ENCODE measurements around the gene FN3KRP. TPM values are rescaled to one million over a fixed set of nuclear protein-coding genes. Genes with fewer than 3 reads are reported as not detected.
"Not testable (repeated sequence)": the region's sequence is repeated elsewhere in the genome, so short reads cannot be mapped to it uniquely, and the experiment has no call there.

Gene FN3KRP
- polyA plus RNA-seq, 1 experiment = 15.1 TPM

GRCh38 chr17:82737967-82738877 is 21.7 kb downstream of the FN3KRP start:
- POLR2A ChIA-PET = no interaction called here

DNA sequence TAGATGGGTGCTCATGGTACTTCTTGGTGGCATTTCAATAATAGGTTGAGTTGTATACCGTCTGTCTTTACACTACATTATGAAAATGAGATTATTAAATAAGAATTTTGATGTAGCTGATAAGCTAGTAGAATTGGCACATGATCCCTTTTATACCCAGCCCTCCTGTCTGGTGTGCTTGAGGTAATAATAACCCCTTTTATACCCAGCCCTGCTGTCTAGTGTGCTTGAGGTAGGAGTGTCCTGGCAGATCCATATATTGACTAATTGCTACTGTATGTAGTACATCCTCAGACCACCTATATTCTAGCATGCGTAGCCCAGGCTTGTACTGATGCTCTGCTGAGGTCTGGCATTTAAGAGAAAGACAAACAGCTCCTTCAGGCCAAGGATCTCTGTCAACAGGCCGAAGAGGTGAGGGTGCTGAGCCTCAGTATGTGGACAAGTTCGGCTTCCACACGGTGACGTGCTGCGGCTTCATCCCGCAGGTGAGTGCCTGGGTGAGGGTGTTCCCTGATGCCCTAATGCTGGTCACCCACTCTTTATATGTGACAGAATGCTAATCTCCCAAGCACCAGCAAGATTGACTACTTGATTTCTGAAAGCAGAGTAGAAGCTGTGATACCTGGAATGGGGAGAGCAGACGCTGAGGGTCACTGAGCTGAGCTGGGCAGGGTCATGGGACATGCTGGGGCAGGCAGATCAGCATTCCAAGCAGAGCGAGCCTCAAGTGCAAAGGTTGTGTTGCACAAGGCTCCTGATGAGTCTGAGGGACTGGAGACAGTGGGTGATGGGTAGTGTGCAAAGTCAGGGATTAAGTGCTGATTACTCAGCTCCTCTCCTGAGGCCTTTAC is 24.6 kb downstream of the FN3KRP start:
- DNase-seq (ENCODE audit: low read depth, low spot score) = no peak
- no peaks in the 10 kb centered on the region for H3K27me3 ChIP-seq (ENCODE audit: control insufficient read depth, insufficient read depth, low read length)
- H3K4me3 ChIP-seq (ENCODE audit: low read depth, low read length) = no peak overlapping the region
- no peak overlapping the region for H3K27ac ChIP-seq (ENCODE audit: low read depth, low read length)
- H3K9me3 ChIP-seq (ENCODE audit: control insufficient read depth, insufficient read depth, low read length) = peaks cover 22% of the 10 kb centered on the region
- TF ChIP-seq, protein P1, sequence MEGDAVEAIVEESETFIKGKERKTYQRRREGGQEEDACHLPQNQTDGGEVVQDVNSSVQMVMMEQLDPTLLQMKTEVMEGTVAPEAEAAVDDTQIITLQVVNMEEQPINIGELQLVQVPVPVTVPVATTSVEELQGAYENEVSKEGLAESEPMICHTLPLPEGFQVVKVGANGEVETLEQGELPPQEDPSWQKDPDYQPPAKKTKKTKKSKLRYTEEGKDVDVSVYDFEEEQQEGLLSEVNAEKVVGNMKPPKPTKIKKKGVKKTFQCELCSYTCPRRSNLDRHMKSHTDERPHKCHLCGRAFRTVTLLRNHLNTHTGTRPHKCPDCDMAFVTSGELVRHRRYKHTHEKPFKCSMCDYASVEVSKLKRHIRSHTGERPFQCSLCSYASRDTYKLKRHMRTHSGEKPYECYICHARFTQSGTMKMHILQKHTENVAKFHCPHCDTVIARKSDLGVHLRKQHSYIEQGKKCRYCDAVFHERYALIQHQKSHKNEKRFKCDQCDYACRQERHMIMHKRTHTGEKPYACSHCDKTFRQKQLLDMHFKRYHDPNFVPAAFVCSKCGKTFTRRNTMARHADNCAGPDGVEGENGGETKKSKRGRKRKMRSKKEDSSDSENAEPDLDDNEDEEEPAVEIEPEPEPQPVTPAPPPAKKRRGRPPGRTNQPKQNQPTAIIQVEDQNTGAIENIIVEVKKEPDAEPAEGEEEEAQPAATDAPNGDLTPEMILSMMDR (IDR thresholded peaks at IDR 0.05; ENCODE audit: low read depth, low read length) = no peak
- POLR2A ChIA-PET = no interaction called here
- CTCF ChIA-PET = no interaction called here

More at GRCh38 chr17:82737967-82738877, 21.7 kb downstream of the FN3KRP start:
- CTCF ChIA-PET = no interaction called here
- H3K4me3 ChIP-seq (ENCODE audit: low read depth, low read length) = no peak overlapping the region
- TF ChIP-seq, protein P1 (IDR thresholded peaks at IDR 0.05; ENCODE audit: low read depth, low read length) = no peak
- DNase-seq (ENCODE audit: low read depth, low spot score) = no peak
- H3K27ac ChIP-seq (ENCODE audit: low read depth, low read length) = no peak overlapping the region
- H3K9me3 ChIP-seq (ENCODE audit: control insufficient read depth, insufficient read depth, low read length) = peaks cover 30% of the 10 kb centered on the region
- no peaks in the 10 kb centered on the region for H3K27me3 ChIP-seq (ENCODE audit: control insufficient read depth, insufficient read depth, low read length)

GRCh38 chr17:82743344-82744219 is 27.1 kb downstream of the FN3KRP start:
- Histone ChIP-seq H3K9me3 (ENCODE audit: control insufficient read depth, insufficient read depth, low read length) (peaks cover 25% of the 10 kb centered on the region), H3K27me3 (ENCODE audit: control insufficient read depth, insufficient read depth, low read length) (no peaks in the 10 kb centered on the region), H3K4me3 (ENCODE audit: low read depth, low read length) (no peak overlapping the region), H3K27ac (ENCODE audit: low read depth, low read length) (no peak overlapping the region)
- no peak for DNase-seq (ENCODE audit: low read depth, low spot score)
- POLR2A ChIA-PET = no interaction called here
- TF ChIP-seq, protein P1 (IDR thresholded peaks at IDR 0.05; ENCODE audit: low read depth, low read length) = no peak
- CTCF ChIA-PET = no interaction called here

GRCh38 chr17:82744736-82745135 is 28.2 kb downstream of the FN3KRP start:
- CTCF ChIA-PET, POLR2A ChIA-PET: not testable (repeated sequence)

DNA sequence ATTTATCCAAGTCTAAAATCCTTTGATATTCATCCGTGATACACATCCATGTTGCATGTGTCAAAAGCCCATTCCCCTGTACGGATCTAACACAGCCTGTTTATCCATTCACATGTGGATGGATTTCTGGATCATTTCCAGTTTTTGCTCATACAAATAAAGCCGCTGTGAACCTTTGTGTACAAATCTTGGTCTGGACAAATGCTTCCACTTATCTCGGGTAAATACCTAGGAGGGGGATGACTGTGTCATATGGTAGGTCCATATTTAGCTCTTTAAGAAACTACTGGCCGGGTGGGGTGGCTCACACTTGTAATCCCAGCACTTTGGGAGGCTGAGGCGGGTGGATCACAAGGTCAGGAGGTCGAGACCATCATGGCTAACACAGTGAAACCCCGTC is 29.0 kb downstream of the FN3KRP start:
- no peak overlapping the region for H3K27ac ChIP-seq (ENCODE audit: low read depth, low read length)
- TF ChIP-seq, protein P1 (IDR thresholded peaks at IDR 0.05; ENCODE audit: low read depth, low read length) = no peak
- H3K27me3 ChIP-seq (ENCODE audit: control insufficient read depth, insufficient read depth, low read length) = no peaks in the 10 kb centered on the region
- ChIA-PET POLR2A (no interaction called here), CTCF (no interaction called here)
- no peak overlapping the region for H3K4me3 ChIP-seq (ENCODE audit: low read depth, low read length)
- no peak for DNase-seq (ENCODE audit: low read depth, low spot score)
- peaks cover 27% of the 10 kb centered on the region for H3K9me3 ChIP-seq (ENCODE audit: control insufficient read depth, insufficient read depth, low read length)

More at GRCh38 chr17:82744736-82745135, 28.2 kb downstream of the FN3KRP start:
- not testable (repeated sequence) for DNase-seq (ENCODE audit: low read depth, low spot score); H3K27me3 ChIP-seq (ENCODE audit: control insufficient read depth, insufficient read depth, low read length); H3K4me3 ChIP-seq (ENCODE audit: low read depth, low read length); H3K27ac ChIP-seq (ENCODE audit: low read depth, low read length)
- H3K9me3 ChIP-seq (ENCODE audit: control insufficient read depth, insufficient read depth, low read length) = peaks cover 29% of the 10 kb centered on the region

All from AG04450 (cell line).